Inflammatory macrophage (primary cell): ENCODE measurements around the gene BTBD9.
A peak's percentile ranks its signal among the peaks of the same experiment; 100 is the strongest.

Experiments
- DNase-seq, 2 donors: peaks; one replicate each; pipeline ENCODE4 v3.0.0-alpha.2; 2020 to 2022

The BTBD9 gene

DNA sequence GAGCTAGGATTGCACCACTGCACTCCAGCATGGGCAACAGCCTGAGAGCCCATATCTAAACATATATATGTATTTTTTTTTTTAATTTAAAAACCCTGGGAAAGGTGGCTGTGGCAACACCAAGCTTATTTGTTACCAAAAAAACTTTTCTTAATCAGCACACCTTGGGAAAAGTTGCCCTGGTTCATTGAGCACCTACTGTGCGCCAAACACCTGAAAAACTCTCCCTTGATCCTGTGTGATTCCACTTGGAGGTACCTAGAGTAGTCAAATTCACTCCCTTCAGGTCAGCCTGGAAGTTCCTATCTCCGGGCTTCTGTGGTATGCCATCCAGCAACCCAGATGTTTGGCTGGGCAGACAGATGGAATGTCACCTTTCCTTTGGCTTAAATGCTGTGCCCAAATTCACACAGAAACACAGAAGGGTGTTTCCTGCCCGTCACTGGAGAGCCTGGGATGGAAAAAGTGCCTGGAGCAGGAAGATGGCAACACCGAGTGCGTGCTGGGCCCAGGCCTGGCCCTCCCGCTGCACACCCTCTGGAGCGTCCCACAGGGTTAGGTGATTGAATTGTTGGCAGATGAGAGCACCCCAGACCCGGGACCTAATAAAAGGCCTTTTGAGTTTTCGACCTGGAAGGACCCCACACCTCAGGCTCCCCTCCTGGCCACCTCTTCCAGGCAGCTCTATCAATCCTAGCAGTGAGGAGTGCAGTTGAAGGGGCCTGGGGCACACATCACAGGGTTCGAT, 482.7 kb downstream of the BTBD9 start:
- no peak for DNase-seq

DNA sequence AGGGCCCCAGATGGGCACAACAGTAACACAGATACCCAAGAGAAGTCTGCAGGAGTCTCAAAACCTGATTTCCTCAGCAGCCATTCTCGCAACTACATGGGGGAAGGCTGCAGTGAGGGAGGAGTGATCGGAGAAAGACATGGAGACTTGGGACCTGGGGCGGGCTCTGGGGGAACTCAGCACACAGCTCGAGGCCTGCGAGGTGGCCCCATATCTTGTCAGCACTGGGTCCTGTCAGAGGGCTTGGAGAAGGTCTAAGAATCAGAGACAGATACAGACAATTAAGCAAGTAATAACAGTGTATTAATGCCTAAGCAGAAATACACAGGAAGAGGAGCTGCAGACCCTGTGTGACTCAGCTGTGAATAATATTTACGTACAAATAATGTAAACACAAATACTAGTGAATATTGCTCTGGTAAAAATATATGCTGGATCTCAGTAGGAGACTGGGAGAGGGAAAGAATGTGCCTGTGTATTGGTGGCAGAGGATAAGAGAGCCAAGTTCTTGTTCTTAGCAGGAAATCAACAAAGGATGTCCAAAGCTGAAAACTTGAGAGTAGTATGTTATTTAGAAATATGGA, 484.0 kb downstream of the BTBD9 start:
- no peak for DNase-seq

DNA sequence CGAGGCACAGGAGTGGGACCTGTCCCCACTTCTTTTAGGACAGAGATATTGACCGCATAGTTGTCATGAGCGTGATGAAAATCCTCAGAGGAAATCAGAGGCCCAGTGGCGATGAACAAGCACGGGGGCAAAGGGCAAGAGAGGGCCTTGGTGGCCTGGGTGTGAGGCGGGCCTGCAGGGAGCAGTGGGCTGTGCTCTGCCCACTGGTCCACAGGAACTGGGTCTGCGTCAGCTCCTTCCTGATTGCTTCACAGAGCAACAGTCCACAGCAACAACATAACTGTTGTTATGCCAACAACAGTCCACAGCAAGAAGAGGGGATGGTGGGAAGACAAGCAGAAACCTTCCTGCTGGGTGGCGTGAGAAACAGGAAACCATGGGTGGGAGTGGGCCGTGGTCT, 484.6 kb downstream of the BTBD9 start:
- DNase-seq: peak; percentile 85 to 93

DNA sequence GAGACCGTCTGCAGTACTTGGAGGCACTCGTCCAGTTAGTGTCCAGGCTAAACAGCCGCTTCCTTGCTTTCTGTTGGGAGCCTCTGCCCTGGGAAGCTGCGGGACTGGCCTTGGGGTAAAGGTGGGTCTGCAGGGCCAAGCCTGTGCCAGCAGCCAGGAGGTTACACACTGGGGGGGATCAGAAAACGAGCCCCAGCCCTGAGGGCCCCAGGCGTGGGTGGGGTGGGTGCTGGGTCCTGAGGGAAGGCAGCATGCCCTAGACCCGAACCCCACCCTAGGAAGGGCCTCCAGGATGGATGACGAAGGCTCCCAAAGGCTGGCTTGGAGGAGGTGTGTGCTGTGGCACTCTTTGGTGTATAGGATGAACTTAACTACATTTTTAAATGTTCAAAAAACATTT, 485.0 kb downstream of the BTBD9 start:
- no peak for DNase-seq

DNA sequence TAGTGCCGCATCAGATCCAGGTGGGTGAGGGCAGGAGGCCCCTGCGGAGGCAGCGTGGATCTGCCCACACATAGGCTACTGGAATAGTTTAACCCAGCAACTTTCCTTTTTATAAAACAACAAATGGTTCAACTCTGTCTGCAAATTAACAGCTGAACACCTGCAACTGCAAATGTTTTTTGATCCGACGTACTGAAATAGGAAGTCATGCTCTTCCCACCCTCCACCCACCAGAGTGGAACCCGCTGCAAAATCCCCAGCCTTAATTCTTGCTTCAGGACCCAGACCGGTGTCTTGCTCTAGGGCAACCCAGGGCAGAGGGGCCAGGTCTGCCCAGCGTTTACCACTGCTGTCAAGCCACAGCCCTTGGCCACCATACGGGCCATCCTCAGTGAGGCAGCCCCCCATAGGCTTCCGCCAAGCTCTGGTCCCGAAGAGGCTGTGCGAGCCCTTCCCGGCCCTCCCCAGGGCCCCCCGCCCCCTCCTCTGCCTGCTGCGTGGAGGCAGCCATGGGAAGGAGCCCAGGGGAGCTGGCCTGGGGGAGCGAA, 485.9 kb downstream of the BTBD9 start:
- peak; percentile 16 to 67 for DNase-seq

DNA sequence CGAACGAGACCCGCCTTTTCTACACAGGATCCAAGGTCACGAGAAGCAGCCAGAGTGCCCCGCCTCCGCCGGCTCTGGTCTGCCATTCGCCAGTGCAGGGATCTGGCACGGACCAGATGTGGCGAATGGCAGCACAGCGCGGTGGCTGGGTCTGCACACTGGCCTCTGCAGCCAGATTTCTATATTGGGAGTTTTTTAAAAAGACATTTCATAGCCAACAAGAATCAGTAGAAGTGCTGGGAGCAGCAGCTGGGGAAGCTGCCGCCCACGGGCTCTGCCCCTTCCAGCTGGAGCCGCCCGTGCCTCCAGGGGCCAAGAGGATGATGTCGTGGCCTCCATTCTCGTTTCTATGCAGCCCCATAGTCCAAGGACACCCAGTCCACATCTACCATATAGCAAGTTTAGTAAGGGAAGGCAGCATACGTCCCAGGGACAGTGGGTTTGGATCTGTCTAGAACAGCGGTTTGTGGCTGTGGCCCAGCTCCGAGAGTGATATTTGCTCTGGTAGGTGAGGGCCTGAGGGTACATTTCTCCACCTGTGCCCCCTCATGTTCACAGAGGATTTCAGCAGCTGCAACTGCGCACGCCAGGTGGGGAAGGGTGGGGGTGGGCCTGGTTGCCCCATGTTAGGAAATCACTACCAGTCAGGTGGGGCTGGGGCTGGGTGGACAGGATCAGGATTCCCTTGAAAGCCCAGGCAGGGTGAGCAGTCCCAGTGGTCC, 486.5 kb downstream of the BTBD9 start:
- peak; percentile 20 to 41 for DNase-seq

DNA sequence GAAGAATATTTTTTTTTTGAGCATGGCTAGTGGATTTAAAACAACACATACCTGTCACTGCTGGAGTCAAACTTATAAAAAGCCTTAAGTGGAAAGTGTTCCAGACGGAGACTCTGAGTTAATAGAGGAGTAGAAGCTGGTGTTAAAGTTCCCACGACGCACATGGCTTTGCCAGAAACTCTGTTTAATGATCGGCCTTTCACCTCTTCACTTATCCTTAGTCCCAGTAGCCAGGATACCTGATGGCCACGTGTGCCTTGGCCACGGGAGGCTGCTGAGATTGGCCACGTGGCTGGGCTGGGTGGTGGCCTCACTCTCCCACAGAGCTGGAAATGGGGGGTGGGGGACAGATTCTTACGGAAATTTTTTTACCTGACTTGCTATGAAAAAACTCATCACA, 487.1 kb downstream of the BTBD9 start:
- DNase-seq: no peak

DNA sequence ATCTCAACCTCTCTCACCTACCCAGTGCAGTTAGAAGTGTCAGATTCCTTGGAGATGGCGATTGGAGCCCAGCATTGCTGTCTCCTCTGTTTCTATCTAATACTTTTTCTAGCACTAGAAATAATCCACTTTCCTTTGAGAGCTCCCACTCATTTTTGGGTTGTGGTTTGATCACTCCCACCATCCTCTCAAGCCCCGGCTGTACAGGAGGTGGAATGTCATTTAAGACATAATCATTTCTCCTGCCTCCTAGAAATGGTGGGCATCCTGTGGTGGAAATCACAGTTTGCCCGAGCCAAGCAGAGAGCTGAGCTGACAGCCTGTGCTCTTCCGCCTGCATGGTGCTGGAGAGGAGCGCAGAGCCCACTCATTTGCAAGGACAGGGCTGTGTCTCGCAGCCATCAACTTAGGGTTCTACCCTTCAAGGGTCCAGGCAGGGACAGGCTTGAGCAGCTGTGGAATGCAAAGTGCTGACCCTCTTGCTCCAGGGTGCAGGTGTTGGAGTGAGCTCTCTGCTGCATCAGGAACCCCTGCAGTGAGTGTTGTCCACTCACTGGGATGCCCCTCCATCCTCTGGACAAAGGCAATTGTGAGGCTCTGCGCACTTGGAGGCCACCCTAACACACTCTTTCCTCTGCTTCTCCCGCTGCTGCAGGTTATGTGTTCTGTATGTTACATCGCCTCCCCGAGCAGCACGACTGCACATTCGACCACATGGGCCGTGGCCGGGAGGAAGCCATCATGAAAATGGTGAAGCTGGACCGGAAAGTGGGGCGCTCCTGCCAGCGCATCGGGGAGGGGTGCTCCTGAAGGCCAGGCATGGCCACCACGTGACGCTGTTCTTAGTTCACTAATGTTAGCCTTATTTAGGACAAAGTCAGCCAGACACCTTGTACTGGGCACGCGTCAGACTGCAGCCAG, 487.9 kb downstream of the BTBD9 start:
- no peak for DNase-seq

DNA sequence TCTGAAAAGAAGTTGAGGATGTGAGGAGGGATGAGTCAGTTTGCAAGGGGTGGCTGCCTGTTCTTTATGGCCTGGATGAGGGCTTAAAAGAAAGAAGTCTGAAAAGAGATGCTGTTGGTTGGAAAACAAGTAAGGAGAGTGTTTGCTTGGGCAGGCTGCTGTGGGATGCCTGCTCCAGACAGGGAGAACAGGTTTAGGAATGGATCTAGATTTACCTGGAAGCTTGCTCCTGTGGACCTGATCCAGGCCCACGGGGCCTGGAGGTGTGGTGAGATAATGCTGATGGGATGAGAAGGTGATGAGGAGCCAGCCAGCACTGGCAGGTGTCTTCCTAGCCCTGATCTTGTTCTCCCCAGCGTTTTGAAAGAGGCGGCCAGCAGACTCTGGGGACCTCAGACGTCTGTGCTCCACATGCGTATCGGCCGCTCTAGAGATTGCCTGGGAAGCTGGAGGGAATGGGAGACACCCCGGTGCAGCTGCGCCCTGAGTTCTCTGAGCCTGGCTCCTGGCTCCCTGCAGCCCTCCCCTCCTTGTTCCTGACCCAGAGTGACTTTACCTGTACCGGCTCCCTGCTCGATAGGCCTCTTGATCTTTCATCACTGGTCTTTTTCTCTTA, 488.9 kb downstream of the BTBD9 start:
- DNase-seq: no peak

DNA sequence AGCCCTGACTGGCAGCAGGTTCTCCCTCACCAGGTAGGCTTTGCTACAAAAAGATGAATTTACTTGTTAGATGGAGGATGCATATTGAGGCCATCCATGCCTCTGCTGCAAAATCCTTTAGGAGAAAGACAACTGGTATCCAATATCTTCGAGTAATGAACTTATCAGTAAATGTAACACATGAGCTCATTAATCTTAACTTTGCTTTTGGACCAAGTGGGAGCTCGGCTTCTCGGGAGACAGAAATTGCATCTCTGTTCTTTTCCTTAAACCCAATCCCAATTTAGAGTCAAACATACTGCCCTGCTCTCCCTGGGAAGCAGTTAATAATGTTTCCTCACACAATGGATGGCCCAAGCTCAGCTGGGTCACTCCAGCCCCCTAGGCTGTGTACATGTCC, 489.7 kb downstream of the BTBD9 start:
- no peak for DNase-seq

DNA sequence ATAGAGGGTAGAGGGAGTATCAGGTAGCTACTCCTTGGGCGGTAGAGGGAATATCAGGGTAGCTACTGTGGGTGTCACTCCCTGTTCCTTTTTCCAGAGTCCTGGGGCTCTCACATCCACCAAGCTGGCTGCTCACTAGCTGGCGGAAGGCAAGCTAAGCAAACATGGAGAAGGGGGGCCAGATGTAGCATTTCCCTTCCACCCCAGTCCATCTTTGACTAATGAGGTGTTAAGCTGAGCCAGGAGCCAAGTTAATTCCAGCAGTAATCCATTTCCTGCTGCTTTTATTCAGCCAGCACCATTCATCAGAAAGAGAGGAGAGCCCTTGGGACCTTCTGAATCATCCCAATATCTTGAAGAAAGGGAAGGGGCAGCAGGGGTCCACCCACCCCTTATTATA, 490.2 kb downstream of the BTBD9 start:
- no peak for DNase-seq

DNA sequence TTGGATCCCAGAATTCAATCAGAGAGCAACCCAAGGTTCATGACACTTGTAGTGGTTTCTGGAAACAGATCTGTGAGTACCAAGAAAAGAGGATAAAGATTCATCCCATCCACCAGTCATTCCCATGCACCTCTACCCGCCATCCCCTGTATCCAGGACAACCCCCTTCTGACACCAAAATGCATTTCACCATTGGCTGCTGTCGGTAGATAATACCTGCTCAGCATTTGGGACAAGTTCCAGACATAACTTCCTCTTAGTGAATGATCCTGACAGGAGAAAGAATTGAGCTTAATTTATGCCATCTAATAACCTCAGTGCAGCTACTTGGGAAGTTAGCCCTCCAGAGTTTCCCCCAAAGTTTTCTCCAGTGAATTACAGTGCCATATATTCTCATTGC, 491.1 kb downstream of the BTBD9 start:
- no peak for DNase-seq

DNA sequence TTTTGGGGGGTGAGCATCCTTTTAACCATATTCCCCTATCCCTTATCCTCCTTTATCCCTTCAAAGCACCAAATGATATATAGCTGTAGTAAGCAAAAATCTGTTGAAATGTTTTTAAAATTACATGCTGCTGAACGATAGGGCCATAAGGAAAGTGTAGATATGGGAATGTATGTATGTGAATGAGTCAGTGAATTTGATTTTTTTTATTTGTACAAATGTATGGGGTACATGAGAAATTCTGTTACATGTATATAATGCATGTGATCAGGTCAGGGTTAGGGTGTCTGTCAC, 493.0 kb downstream of the BTBD9 start:
- no peak for DNase-seq

DNA sequence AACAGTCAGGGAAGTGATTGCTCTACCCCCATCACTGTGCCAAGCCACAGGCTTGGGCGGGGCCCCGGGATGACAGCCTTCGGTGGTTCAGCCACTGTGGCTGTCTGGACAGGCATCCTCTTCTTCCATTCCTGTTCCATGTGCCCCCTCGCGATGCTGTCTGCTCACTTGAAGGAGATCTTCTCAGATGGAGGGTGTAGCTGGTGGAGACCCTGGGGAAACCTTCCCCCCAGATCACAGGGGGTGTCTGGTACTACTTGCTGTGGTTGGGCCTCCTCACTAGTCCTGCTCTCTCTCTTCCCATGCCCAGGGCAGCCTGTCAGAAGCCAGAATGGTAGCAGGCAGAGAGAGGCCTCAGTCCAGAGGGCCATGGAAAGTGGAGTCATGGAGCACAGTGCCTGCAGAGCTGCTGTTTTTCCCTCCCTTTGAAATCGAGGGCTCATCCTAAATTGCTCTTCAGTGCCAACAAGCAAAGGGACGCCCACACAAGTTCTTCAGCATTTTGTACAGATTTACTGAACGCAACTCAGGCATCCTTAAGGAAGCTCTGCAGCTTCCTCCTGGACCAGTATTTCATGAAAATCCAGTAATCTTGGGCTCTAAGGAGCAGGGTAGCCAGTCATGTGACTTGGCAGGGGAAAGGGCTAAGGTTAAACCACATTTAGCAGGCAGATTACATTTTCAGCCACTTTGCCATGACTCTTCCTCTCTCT, 493.6 kb downstream of the BTBD9 start:
- DNase-seq: no peak

DNA sequence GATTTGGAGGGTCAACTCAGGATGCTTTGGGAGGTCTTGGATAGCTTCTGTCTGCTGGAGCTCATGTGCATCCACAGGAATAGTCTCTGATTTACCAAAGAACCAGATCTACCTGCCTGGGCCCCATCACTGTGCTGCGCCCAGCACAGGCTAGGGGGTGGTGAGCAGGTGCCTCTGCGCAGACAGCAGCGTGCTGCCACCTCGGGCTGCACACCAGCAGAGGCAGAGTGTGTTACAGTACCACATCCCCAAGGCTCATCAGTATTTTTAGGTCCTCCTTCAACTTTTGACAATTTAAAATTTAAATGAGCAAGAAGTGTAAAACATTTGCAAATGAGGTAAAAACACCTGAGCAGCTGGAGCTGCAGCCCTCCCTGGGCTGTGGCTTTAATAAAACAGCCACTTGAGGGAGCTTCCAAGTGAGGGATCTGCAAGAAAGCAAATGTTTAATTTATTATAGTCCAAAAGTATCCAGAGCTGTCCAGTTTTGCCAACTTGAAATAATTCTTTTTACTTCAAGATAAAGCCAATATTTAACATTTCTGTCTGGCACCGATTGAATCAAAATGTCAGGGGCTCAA, 495.3 kb downstream of the BTBD9 start:
- DNase-seq: no peak

DNA sequence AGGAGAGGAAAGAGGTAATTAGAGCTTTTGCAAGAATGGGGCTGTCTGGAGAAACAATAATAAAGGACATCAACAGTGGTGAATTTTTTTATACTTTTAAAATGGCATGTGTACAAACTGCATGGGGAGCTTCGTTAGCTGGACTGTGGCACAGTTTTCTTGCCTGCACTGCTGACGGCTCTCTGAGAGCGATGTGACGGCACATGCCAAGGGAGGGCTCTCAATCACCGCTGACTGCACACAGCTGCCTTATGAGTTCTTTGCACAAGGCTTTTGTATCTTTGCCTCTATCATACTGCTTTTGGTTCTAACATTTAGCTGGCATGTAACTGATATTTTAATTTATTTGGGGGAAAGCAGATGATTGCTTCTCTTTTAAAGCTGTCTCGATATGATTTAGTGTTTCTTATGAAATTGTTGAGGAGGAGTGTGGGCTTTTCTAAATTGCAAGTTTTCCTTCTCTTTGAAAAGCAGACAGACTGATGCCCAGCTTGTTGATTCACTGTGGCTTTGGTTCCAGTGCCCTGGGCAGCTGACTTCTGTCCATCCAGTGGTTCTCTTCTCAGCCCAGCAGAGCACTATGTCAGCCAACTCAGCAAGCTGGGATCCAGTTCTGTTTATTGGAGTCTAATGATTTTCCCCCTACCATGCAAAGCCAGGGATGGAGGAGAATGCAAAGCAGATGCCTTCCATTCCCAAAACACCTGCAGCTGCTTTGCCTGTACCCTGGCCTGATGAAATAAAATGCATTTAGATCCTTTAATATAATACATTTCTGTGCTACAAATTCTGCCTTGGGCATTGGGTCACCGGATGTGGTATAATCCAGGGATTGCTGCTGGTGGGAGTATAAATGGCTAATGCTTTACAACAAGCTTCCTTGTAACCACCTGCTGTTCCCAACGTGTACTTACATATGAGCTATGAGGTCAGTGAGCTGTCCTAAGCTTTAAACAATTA, 496.3 kb downstream of the BTBD9 start:
- DNase-seq: no peak

DNA sequence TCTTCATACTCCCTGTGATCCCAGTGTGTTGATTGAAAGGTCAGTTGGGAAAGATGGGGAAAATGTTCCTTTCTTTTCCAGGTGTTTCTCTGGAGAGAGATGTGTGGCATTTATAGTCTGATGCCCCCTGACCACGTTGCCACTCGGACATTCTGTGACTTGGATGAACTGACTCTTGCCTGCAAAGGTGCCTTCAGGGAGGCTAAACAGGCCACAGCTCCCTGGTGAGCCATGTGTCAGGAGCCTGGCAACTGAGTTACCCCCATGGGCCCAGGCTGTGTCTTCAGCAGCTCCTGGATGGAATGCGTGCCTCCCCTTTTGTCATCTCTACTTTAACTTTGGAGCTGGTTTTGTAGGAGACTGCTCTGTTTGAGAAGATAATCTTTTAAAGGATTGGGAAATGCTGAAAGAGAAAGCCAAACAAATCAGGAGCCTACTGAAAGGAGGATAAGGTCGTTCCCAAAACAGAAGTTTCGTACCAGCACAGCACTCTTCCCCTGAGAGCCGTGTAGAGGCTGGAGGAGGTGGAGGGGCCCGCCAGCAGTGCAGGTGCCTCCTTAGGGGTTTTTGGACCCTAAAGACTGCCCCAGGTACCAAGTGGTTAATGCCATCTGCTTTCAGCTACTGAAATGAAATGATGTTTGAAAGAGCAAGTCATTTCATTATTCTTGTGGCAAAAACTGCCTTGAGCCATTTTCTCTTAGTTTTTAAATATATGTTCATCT, 497.4 kb downstream of the BTBD9 start:
- DNase-seq: no peak

DNA sequence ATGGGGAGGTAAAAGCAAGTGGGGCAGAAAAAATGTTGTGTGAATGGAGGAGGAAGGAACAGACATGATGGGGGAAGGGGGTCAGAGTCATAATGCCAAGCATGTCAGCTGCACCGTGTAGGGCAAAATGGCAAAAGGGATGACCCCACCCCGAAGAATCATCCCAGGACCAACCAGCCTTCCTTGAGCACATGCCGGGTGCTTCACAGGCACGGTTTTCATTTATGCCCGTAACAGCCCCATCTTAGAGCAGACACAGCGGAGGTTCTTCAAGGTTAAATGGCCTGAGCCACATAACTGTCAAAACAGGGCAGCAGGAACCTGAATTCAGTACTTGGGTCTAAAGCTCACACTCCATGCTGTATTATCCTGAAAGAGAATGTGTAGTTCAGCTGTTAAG, 498.0 kb downstream of the BTBD9 start:
- no peak for DNase-seq

DNA sequence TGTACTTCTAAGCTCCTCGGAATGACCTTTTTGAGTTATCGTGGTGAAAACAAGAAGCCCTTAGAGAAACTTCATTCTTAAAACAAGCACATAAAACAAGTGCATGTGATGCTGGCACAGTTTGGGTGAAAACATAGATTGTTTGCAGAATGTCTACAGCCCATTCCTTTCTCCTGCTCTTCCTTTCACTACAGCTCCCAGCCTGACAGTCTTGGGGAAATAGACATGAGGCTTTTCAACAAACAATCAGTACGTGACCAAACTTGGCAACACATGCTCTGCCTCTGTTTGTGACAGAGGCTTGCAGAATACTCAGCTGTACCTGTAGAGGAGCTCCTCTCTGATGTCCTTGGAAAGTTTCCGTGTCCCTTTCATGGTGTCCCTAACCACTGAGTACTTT, 498.6 kb downstream of the BTBD9 start:
- DNase-seq: no peak
